ENCODE data around the gene DCAF11.

DCAF11 gene

DNA sequence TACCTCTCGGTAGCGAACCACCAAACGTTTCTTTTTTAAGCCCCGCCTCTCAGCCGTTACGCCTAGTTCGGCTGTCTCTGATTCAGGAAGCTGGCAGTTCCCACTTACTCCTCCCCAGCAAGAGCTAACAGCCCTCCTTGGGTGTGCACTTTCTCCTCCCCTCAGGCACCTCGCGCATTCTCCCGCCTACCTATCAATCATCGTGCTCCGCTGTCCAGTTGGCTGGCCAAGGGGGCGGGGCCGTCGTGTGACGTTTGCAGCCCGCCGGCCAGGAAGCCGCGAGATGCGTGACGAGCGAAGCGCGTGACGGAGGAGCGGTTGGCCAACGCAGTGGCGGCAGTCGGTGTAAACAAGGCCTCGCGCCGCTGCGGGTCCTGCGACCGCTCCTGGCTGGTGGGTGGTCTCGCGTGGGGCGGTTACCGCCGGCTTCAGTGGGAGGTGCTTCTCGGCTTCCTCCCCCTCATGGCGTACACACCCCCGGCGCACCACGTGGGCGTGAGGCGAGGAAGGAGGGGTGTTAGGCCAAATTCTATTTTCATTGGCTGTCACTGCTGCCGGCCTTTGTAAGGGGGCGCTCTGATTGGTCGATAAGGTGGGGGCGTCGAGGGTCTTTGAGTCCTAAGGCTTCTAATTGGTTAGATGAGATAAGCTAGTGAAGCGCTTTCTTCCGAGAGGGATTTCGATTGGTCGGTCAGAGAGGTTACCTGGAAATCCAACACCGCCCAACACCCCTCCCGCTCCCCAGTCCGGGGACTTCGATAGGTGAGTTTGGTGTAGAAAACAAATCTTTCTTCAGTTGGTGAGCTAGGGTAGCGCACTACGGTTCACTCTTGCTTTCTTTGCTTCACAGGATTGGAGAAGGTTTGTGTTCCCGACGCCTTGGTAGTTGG, at the start of gene DCAF11, which contains the start of gene NRL:
Gene DCAF11, plus strand, starts transcription at position 246 of the 890 bp plus-strand sequence. CDS start 818 bp downstream, outside the sequence.
Gene NRL, minus strand, starts transcription at position 418 of the 890 bp plus-strand sequence. CDS start 32,101 bp downstream, outside the sequence.
- peak; percentile 100 for DNase-seq (ENCODE audit: low spot score)
- TF ChIP-seq, protein P1, sequence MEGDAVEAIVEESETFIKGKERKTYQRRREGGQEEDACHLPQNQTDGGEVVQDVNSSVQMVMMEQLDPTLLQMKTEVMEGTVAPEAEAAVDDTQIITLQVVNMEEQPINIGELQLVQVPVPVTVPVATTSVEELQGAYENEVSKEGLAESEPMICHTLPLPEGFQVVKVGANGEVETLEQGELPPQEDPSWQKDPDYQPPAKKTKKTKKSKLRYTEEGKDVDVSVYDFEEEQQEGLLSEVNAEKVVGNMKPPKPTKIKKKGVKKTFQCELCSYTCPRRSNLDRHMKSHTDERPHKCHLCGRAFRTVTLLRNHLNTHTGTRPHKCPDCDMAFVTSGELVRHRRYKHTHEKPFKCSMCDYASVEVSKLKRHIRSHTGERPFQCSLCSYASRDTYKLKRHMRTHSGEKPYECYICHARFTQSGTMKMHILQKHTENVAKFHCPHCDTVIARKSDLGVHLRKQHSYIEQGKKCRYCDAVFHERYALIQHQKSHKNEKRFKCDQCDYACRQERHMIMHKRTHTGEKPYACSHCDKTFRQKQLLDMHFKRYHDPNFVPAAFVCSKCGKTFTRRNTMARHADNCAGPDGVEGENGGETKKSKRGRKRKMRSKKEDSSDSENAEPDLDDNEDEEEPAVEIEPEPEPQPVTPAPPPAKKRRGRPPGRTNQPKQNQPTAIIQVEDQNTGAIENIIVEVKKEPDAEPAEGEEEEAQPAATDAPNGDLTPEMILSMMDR (IDR thresholded peaks at IDR 0.05) = no peak
- H3K27ac ChIP-seq = peak within 1 kb of the TSS; percentile 96 to 98
- H3K4me3 ChIP-seq = peak within 1 kb of the TSS; percentile 82

DNA sequence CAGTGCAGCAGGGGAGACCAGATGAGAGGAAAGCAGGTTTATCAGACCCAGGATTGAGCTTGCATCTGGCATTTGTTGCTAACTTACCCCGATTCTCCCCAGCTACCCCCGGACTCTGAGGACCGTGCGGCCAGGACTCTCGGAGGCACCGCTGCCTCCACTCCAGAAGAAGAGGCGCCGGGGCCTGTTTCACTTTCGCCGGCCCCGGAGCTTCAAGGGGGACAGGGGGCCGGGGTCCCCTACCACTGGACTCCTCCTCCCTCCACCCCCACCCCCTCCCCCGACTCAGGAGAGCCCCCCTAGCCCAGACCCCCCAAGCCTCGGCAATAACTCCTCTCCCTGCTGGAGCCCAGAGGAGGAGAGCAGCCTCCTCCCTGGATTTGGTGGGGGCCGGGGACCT, 49.7 kb upstream of the DCAF11 start:
- Histone ChIP-seq H3K27ac (no peak overlapping the region), H3K4me3 (no peak overlapping the region)
- TF ChIP-seq, protein P1 (IDR thresholded peaks at IDR 0.05) = no peak
- DNase-seq (ENCODE audit: low spot score) = no peak

DNA sequence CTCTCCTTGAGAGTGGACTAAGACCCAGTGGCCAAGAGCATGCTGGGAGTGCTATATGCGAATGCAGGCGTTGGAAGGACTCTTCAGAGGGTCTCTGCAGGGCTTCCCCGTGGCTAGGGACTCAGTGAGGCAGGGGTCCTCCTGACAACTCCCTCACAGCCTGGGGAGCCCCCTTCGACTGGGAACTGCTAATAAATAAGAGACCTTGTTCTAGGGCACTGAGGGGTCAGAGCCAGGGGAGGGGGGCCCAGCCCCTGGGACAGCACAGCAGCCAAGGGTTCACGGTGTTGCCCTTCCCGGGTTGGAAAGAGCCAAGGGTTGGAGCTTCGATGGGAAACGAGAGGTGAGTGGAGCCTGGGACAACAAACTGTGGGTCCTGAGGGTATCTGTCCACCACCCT, 49.2 kb upstream of the DCAF11 start:
- H3K27ac ChIP-seq = no peak overlapping the region
- DNase-seq (ENCODE audit: low spot score) = no peak
- TF ChIP-seq, protein P1 (IDR thresholded peaks at IDR 0.05) = no peak

DNA sequence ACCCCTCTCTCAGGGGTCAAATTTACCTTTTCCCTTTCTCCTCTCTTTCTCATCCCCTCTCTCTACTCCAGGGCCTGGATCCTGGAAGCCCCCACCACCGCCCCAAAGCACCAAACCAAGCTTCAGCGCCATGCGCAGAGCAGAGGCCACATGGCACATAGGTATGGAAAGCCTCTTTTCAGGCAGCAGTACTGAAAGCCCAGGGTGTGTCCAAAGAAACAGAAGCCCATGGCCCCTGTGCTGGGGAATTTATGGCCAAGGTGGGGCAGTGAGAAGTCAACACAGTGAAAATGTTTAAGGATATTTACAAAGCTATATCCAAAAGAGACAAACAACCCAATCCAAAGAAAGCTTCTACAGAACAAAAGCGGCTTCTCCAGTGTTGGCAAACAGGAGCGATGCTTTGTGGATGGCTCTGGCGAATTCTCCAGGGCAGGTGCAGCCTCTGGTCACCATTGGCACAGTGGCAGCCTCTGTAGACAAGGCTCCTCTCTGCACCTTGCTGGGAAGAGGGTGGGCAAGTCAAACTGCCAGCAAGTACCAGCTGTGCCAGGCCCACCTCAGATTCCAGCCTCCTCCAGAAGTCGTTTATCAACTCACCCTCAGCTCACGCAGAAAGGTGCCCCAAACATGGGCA, 48.0 kb upstream of the DCAF11 start:
- TF ChIP-seq, protein P1 (IDR thresholded peaks at IDR 0.05) = no peak
- DNase-seq (ENCODE audit: low spot score) = no peak
- Histone ChIP-seq H3K4me3 (no peak overlapping the region), H3K27ac (no peak overlapping the region)

More for the DNA sequence above, 49.2 kb upstream of the DCAF11 start:
- no peak overlapping the region for H3K4me3 ChIP-seq

DNA sequence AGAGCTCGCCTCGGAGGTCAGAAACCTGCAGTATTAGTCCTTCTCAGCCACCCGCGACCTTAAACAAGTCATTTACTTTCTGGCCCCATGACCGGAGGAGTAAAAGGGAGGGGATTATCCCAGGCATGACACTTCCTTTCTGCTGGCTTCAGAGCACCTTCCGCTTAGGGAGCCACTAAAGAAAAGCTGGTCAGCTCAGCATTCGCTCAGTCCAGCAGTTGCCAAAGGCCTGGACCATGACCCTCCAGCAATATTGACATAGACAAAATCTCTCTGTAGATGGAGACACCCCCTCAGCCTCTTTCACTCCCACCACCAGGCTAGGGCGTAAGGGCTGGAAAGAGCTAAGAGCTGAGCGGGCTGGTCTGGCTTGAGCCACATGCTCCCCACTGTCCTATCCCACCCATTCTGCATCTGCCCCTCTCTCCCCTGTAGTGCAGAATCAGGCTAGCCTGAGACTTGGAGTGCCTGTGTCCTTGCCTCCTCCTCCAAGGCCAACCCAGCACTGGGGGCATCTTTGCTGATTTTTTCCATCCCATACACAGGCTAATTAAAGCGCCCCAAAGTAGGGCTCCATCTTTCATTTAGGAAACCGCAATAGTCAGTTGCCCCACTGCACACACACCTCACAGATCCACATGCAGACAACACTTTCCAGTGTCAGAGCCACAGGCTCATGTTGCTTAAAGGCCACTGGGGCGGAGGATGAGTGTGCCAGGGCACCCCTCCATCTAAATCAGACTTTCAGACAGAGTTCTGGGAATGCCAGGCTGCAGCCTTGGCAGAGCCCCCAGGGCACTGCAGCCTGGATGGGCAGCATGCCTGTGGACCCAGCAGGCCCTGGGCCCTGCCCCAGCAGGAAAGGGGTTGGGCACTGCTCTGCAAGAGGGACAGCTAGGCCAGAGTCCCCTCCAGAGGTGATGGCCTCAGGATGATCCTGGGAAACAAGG, 47.2 kb upstream of the DCAF11 start:
- Histone ChIP-seq H3K27ac (no peak overlapping the region), H3K4me3 (no peak overlapping the region)
- TF ChIP-seq, protein P1 (IDR thresholded peaks at IDR 0.05) = no peak
- DNase-seq (ENCODE audit: low spot score) = no peak

DNA sequence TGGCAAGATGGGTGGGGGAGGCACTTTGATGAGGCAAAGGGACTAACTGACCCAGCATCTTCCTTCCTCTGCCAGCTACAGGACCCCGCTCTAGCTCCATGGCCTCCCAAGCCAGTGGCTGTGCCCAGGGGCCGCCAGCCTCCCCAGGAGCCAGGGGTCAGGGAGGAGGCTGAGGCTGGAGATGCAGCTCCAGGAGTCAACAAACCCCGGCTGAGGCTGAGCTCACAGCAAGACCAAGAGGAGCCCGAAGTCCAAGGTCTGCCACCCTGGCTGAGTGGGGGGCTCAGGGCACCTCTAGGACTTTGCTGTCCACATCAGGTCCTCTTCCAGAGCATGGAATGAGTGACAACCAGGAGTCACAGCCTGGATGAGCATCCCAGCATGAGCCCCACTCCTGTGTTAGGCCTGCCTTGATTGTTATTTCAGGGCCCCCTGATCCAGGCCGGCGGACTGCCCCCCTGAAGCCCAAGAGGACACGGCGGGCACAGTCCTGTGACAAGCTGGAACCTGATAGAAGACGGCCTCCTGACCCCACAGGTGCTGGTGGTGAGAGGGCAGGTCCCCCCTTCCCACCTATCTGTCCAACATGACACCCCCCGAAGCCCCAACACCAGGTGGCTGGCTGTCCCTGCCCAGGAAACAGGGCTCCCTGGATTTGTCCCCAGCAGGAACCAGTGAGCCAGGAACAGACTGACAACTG, 45.7 kb upstream of the DCAF11 start:
- Histone ChIP-seq H3K27ac (no peak overlapping the region), H3K4me3 (no peak overlapping the region)
- no peak for DNase-seq (ENCODE audit: low spot score)
- TF ChIP-seq, protein P1 (IDR thresholded peaks at IDR 0.05) = no peak
